GM18907 (cell line): ENCODE results near the gene POLRMT.
"Not testable (repeated sequence)": the region's sequence is repeated elsewhere in the genome, so short reads cannot be mapped to it uniquely, and the experiment has no call there.

Experiments
- ATAC-seq: cut with Tn5 transposase; IDR thresholded peaks from one replicate; pipeline ENCODE4 v1.9.1; 2021; ENCODE audit warnings: mild to moderate bottlenecking, moderate library complexity; ENCODE audit not compliant: unreplicated experiment

Gene POLRMT

GRCh38 chr19:629961-630714, 3.2 kb downstream of the POLRMT start:
- no peak for ATAC-seq

GRCh38 chr19:629515-629914, 3.8 kb downstream of the POLRMT start:
- ATAC-seq, result not testable (repeated sequence)

DNA sequence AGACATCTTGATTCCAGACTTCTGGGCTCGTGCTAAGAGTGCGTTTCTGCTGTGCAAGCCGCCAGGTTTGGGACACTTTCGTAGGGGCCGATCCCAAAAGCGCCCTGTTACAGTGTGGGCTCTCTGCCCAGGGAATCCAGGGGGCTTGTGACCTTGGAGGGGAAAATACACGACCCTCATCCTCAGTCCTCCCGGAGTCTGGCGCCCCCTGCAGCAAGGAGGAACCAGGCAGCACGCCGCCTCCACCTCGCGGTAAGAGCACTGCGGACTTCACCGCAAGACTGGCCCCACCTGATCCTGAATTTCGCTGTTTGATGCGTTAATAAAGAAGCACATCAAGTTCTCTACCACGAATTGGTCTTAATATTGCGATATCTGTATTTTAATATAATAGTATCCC, 5.2 kb downstream of the POLRMT start:
- ATAC-seq, result no peak

DNA sequence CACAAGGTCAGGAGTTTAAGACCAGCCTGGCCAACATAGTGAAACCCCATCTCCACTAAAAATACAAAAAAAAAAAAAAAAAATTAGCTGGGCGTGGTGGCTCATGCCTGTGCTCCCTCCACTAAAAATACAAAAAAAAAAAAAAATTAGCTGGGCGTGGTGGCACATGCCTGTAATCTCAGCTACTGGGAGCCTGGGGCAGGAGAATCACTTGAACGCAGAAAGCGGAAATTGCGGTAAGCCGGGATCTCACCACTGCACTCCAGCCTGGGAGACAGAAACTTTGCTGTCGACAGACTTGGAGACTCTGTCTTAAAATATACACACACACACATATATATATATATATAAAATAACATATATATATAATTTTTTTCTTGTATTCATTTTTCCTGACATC, 6.8 kb downstream of the POLRMT start:
- ATAC-seq, result not testable (repeated sequence)

DNA sequence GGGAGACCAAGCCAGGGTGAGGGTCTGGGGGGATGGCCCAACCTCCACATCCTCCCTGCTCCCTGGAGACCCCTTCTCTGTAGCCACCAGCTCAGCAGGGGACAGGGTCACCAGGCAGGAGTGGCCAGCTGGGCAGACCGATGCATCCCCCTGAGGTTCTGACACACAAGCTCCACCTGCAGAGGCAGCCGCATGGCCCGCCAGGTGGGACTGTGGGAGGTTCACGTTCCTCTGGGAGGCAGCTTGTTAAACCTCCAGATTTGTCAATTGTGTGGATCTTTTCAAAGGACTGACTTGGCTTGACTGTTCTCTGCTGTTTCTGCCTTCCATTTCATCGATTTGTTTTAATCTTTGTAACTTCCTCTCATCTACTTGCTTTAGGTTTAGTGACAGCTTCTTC, 8.1 kb downstream of the POLRMT start:
- ATAC-seq, result no peak

DNA sequence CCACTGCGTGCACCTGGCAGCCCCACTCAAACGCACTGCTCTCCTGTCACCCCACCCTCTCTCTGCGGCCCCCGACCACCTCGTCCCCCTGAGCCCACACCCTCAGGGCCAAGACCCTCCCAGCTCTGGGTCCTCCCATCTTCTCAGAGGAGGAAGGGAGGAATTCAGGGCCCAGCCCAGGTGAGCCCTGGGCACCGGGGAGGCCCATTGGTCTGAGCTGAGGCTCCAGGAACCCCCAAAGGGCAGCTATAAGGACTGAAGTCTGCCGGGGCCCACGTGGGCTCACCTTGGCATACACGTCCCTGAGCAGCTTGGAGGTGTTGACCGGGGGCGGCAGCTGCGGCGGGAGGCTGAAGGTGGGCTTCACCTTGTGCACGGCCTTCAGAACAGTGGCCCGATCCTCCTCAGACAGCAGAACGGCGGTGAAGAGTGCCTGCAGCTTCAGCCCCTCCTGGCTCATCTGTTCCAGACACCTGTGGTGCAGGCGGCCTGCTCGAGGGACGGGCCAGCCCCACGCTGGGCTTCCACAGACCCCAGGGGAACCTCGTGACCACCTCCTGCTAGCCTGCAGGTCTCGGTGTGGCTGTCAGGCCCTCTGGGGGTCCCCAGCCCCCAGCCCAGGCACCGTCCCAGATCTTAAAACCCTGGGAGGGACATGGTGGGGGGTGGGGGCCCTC, 8.8 kb downstream of the POLRMT start:
- ATAC-seq, result no peak

- no peak for ATAC-seq
These were observed 9.4 kb downstream of the POLRMT start for GRCh38 chr19:623974-624373.

DNA sequence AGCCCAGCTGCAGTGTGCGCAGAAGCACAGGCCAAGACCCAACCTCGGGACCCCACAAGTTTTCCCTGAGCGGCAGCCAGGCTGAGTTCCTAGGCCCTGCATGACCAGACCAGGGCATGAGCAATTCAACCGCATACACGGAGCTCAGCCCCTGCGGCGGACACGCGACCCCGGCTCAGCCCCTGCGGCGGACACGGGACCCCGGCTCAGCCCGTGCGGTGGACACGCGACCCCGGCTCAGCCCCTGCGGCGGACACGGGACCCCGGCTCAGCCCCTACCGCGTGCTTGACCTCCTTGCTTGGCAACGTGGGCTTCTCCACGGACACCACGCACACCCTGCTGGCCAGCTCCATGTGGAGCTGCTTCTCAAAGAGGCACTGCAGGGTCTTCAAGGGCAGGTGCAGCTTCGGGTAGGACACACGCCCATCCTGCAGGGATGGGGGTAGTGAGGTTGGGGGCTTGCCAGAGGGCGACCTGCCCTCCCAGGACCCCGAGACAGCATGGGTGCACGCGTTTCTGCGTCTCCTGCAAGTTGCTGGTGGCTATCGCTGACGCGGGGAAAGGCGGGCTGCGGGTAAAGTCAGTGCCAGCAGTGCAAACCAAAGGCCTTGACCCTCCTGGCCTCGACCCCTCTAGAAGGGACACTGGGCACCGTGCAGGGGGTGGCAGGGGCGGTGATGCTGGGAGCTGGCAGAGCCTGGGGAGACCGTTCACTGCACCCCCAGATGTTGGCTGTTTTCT, 10.0 kb downstream of the POLRMT start:
- ATAC-seq, result no peak

DNA sequence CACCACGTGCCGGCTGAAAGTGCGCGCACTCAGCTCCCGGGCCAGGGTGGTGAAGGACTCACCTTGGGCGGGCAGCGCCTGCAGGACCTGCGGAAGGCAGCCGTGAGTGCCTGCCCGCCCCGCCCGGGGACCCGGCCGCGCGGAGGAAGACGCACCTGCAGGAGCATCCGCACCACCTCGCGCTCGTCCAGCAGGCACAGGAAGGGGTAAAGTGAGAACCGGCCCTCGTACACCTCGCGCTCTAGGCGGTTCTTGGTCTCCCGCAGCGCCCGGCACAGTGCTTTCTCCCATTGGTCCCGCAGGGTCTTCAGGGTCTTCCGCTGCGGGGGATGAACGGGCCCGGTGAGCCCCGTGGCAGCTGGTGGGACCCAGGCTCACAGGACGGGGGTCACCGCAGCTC, 10.7 kb downstream of the POLRMT start:
- no peak for ATAC-seq

DNA sequence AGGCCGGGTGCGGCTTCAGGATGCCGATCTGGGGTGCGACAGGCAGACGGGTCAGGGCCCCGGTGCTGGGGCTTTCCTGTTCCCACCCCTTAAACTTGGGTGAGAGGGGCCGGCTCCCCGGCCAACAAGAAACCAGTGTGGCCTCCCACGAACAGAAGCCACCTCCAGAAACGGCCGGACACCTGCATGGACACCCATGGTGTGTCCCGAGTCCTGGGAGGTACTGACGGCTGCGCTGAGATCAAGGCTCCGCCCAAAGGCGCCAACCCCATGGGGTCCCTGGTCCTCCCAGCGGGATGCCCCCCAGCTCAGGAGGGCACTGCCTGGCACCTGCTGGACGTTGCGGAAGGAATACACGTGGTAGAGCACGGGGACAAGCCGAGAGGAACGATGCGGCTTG, 11.5 kb downstream of the POLRMT start:
- no peak for ATAC-seq

GRCh38 chr19:621191-621590, 12.1 kb downstream of the POLRMT start:
- not testable (repeated sequence) for ATAC-seq

DNA sequence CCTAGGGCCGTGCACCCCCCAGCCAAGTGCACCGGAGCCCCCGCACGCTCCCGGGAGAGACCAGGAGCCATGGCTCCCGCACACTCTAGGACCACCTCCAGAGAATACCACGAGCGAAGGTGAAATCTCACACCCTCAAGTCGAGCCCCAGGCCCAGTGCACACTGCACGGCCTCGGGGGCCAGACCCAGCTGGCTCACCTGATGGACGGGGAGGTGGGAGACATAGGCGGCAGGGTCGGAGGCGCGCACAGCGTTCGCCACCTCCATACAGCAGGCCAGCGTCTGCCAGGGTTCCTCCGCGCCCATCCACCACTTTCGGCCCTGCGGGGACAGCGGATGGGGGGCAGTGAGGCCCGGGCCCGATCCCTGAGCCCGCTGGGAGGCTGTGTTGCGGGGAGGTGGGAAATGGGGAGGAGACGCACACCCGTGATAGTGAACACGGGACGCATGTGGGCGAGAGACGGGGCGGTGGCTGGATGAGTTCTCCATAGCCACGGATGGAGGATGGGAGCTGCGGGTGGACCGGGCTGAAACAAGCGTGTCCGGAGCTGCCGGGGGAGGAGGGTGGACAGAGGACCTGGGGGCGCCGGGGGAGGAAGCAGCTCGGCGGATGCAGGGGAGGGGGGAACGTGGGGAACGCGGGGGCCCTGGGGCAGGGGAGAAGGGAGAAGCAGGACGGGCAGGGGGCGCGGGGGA, 13.0 kb downstream of the POLRMT start:
- no peak for ATAC-seq

DNA sequence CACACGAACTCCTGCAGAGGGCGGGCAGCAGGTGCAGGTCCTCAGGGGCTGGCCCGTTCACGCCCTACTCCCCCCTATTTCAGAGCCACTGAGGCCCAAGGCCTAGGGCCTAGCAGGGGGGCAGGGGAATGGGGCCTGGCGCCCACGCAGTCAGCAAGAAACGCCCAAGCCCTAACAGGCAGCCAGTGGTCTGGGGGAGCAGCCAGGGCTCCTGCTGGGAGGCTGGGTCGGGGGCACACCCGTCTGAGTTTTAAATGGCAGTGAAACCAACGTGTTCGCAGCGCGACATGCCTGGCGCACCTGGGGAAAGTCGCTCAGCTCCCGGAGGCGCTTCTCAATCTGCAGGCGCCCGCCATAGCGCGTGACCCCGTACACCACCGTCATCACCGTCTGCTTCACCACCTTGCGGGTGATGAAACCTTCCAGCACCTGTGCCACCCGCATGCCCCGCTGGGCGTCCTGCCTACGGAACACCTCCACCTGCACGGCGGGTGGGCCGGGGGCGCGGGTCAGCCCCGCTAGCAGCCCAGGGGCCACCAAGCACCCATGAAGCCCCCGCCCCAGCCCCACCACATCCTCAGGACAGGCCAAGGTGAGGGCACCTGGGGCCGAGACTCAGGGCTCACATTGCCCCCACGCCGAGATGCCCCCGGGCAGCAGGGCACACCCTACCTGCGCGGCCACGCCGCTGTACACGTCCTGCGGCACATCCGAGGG, 13.9 kb downstream of the POLRMT start:
- ATAC-seq, result no peak

- no peak for ATAC-seq
These were observed 14.6 kb downstream of the POLRMT start for GRCh38 chr19:618674-619285.

GRCh38 chr19:618247-618619, 15.1 kb downstream of the POLRMT start:
- ATAC-seq, result no peak

DNA sequence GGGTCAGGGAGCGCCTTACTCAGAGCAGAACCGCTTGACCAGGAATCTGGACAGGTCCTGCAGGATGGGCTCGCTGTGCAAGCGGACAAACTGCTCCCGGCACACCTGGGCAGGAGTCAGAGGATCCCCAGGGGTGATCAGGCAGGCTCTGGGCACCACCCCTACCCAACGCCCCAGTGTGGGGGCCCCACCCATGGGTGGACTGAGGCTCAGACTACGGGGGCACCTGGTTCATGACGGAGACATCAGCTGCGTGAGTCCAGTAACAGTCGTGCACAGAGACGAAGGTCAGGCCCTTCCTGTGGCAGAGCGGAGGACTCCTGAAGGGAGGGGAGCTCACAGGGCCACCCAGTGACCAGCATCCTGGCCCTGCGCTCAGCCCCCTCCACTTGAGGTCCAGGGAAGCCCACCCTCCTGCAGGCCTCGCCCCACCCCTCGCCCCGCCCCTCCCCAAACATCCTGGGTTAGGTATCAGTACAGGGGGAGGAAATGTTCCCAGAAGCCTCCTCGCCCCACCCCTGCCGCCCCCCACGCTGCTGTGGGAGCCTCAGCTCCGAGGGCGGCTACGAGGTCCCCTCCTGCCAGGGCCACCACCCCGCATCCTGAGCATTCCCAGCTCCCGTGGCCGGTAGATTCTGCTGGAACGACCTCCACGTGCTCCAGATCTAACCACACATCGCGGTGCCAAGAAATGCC, 15.6 kb downstream of the POLRMT start:
- ATAC-seq, result no peak

GRCh38 chr19:616747-617526, 16.4 kb downstream of the POLRMT start:
- ATAC-seq, result no peak

GRCh38 chr19:616062-616700, 17.2 kb downstream of the POLRMT start:
- ATAC-seq, result no peak
